Large intestine (tissue), 3 donors: ENCODE results near the gene FARS2. TPM values are rescaled to one million over a fixed set of nuclear protein-coding genes. Genes with fewer than 3 reads are reported as not detected.

ENCODE experiments used
- DNase-seq, 2 donors: peaks; one replicate each; pipeline versions ENCODE4 v3.0.0 to v3.0.0-alpha.2; 2013
- H3K27ac ChIP-seq: one replicate; pipeline ENCODE4 v1.5.1; 2013; ENCODE audit warnings: low read length
- H3K27me3 ChIP-seq: 2 replicates; pipeline ENCODE4 v1.6.1; 2013; ENCODE audit warnings: low read length; ENCODE audit not compliant: control insufficient read depth, insufficient read depth
- H3K36me3 ChIP-seq: 2 replicates; pipeline ENCODE4 v1.6.1; 2013; ENCODE audit warnings: low read length; ENCODE audit not compliant: control insufficient read depth, insufficient read depth
- H3K4me1 ChIP-seq: one replicate; pipeline ENCODE4 v1.6.1; 2013; ENCODE audit warnings: low read length; ENCODE audit not compliant: control insufficient read depth, insufficient read depth
- H3K4me3 ChIP-seq: one replicate; pipeline ENCODE4 v1.5.1; 2013; ENCODE audit warnings: low read length
- H3K9me3 ChIP-seq: one replicate; pipeline ENCODE4 v1.6.1; 2013; ENCODE audit warnings: mild to moderate bottlenecking, low read depth, low read length, moderate library complexity; ENCODE audit not compliant: control insufficient read depth
- WGBS: methylation state at CpG from one replicate; pipeline ENCODE4 v1.1.5; 2013; ENCODE audit warnings: low lambda C conversion rate; ENCODE audit not compliant: insufficient coverage; 5-methylcytosine and 5-hydroxymethylcytosine counted together
- polyA plus RNA-seq: library from polyadenylated mRNA; unstranded; fragments of 120-200 nt; gene quantifications from one replicate; pipeline ENCODE4 v1.2.1, GENCODE V29; 2013

FARS2 gene
- polyA plus RNA-seq, 1 donor = 14.3 TPM

- DNase-seq = no peak
- Histone ChIP-seq H3K9me3 (peaks cover 3% of the 10 kb centered on the region), H3K4me1 (no peaks in the 10 kb centered on the region), H3K27me3 (no peaks in the 10 kb centered on the region), H3K36me3 (no peaks in the 10 kb centered on the region), H3K27ac (no peak overlapping the region), H3K4me3 (no peak overlapping the region)
- 38% methylated on average over 3 of the region's 3 CpGs for WGBS
These were observed 178.4 kb downstream of the FARS2 start for GRCh38 chr6:5439749-5440148.

GRCh38 chr6:5442319-5442718 lies 181.0 kb downstream of the FARS2 start:
- H3K27ac ChIP-seq = no peak overlapping the region
- WGBS = no CpG with 5 or more reads among the region's 2 CpGs
- H3K9me3 ChIP-seq = no peaks in the 10 kb centered on the region
- H3K27me3 ChIP-seq = no peaks in the 10 kb centered on the region
- no peak overlapping the region for H3K4me3 ChIP-seq
- no peak for DNase-seq
- H3K36me3 ChIP-seq = no peaks in the 10 kb centered on the region
- no peaks in the 10 kb centered on the region for H3K4me1 ChIP-seq

GRCh38 chr6:5442916-5443315 lies 181.6 kb downstream of the FARS2 start:
- no peaks in the 10 kb centered on the region for H3K27me3 ChIP-seq

GRCh38 chr6:5443491-5443890 lies 182.2 kb downstream of the FARS2 start:
- no peak for DNase-seq
- no peaks in the 10 kb centered on the region for H3K36me3 ChIP-seq
- H3K4me1 ChIP-seq = no peaks in the 10 kb centered on the region
- no peak overlapping the region for H3K4me3 ChIP-seq
- WGBS = 100% methylated on average over 1 of the region's 3 CpGs
- H3K27me3 ChIP-seq = no peaks in the 10 kb centered on the region
- H3K9me3 ChIP-seq = no peaks in the 10 kb centered on the region
- no peak overlapping the region for H3K27ac ChIP-seq

More at GRCh38 chr6:5442916-5443315, 181.6 kb downstream of the FARS2 start:
- Histone ChIP-seq H3K36me3 (no peaks in the 10 kb centered on the region), H3K27ac (no peak overlapping the region), H3K4me3 (no peak overlapping the region), H3K4me1 (no peaks in the 10 kb centered on the region), H3K9me3 (no peaks in the 10 kb centered on the region)
- WGBS = no CpG with 5 or more reads among the region's 2 CpGs
- DNase-seq = no peak

GRCh38 chr6:5446362-5447075 lies 185.2 kb downstream of the FARS2 start:
- H3K4me3 ChIP-seq = no peak overlapping the region
- H3K4me1 ChIP-seq = no peaks in the 10 kb centered on the region
- H3K27me3 ChIP-seq = no peaks in the 10 kb centered on the region
- no peaks in the 10 kb centered on the region for H3K36me3 ChIP-seq
- H3K9me3 ChIP-seq = no peaks in the 10 kb centered on the region
- DNase-seq = no peak
- 100% methylated on average over 1 of the region's 7 CpGs for WGBS
- H3K27ac ChIP-seq = no peak overlapping the region

GRCh38 chr6:5447921-5448320 lies 186.6 kb downstream of the FARS2 start:
- no peak overlapping the region for H3K27ac ChIP-seq
- H3K9me3 ChIP-seq = no peaks in the 10 kb centered on the region
- no CpG with 5 or more reads among the region's 6 CpGs for WGBS
- DNase-seq = no peak
- no peaks in the 10 kb centered on the region for H3K27me3 ChIP-seq
- H3K4me3 ChIP-seq = no peak overlapping the region
- H3K36me3 ChIP-seq = no peaks in the 10 kb centered on the region
- H3K4me1 ChIP-seq = no peaks in the 10 kb centered on the region

- Histone ChIP-seq H3K9me3 (no peaks in the 10 kb centered on the region), H3K27me3 (no peaks in the 10 kb centered on the region), H3K4me3 (no peak overlapping the region), H3K27ac (no peak overlapping the region), H3K36me3 (no peaks in the 10 kb centered on the region), H3K4me1 (no peaks in the 10 kb centered on the region)
- WGBS = no CpG with 5 or more reads among the region's 3 CpGs
- no peak for DNase-seq
These were observed 188.8 kb downstream of the FARS2 start for GRCh38 chr6:5450073-5450472.

- no CpG with 5 or more reads among the region's 5 CpGs for WGBS
These were observed 192.2 kb downstream of the FARS2 start for GRCh38 chr6:5453546-5453945.

GRCh38 chr6:5455142-5455541 lies 193.8 kb downstream of the FARS2 start:
- Histone ChIP-seq H3K36me3 (no peaks in the 10 kb centered on the region), H3K27me3 (no peaks in the 10 kb centered on the region), H3K4me3 (no peak overlapping the region), H3K9me3 (no peaks in the 10 kb centered on the region), H3K4me1 (no peaks in the 10 kb centered on the region), H3K27ac (no peak overlapping the region)
- WGBS = 0% methylated on average over 1 of the region's 4 CpGs
- DNase-seq = no peak

More at GRCh38 chr6:5453546-5453945, 192.2 kb downstream of the FARS2 start:
- H3K27ac ChIP-seq = no peak overlapping the region
- no peaks in the 10 kb centered on the region for H3K4me1 ChIP-seq
- H3K36me3 ChIP-seq = no peaks in the 10 kb centered on the region
- H3K9me3 ChIP-seq = no peaks in the 10 kb centered on the region
- H3K4me3 ChIP-seq = no peak overlapping the region
- DNase-seq = no peak
- H3K27me3 ChIP-seq = no peaks in the 10 kb centered on the region

- 100% methylated on average over 3 of the region's 9 CpGs for WGBS
- no peak overlapping the region for H3K27ac ChIP-seq
- no peak overlapping the region for H3K4me3 ChIP-seq
- peaks cover 4% of the 10 kb centered on the region for H3K9me3 ChIP-seq
- DNase-seq = no peak
- no peaks in the 10 kb centered on the region for H3K36me3 ChIP-seq
- no peaks in the 10 kb centered on the region for H3K27me3 ChIP-seq
- no peaks in the 10 kb centered on the region for H3K4me1 ChIP-seq
These were observed 195.7 kb downstream of the FARS2 start for GRCh38 chr6:5457041-5457440.
